B cell (primary cell): ENCODE results near the gene DGCR8. TPM values are rescaled to one million over a fixed set of nuclear protein-coding genes. Genes with fewer than 3 reads are reported as not detected.

Experiments used
- ATAC-seq: fragments of 200-7000 bp; cut with Tn5 transposase; one replicate; pipeline ENCODE4 v1.10.0; 2021; ENCODE audit warnings: low read depth, mild to moderate bottlenecking, moderate number of reproducible peaks, moderate library complexity
- CTCF ChIA-PET: fragments of 350-600 bp; sonication (Branson Sonifier 250); formaldehyde crosslinking; loops from one replicate; lab custom pipeline; 2021; ENCODE audit warnings: antibody characterized with exemption, inconsistent platforms; lab: Charles Lee
- POLR2A ChIA-PET: fragments of 350-600 bp; sonication (Branson Sonifier 250); formaldehyde crosslinking; loops from one replicate; lab custom pipeline; 2021; ENCODE audit warnings: antibody characterized with exemption; lab: Charles Lee
- DNase-seq: peaks from one replicate; pipeline ENCODE4 v3.0.0; 2013
- H2AFZ ChIP-seq: 2 replicates; pipeline ENCODE4 v1.6.1; 2012; ENCODE audit warnings: mild to moderate bottlenecking, low read depth, low read length; ENCODE audit not compliant: insufficient read depth, poor library complexity, severe bottlenecking
- H3K27ac ChIP-seq, 2 donors: 1 replicate in 1 of 2; 2 replicates in 1 of 2; pipeline ENCODE4 v1.5.1; 2012 to 2013; ENCODE audit warnings: low read length in 2 of 2, mild to moderate bottlenecking in 2 of 2, moderate library complexity in 1 of 2
- H3K27me3 ChIP-seq, 4 experiments: fragments of 200-600 bp in 1 of 4; sonication (generic) in 1 of 4; replicated peaks in 1 of 4; 1 replicate in 2 of 4; 2 replicates in 2 of 4; pipeline versions ENCODE4 v1.6.1 to v1.7.0; 2013 to 2016; ENCODE audit warnings: low read length in 3 of 4, mild to moderate bottlenecking in 2 of 4, mixed read lengths in 1 of 4, moderate library complexity in 1 of 4; ENCODE audit not compliant: insufficient read depth in 4 of 4, control insufficient read depth in 3 of 4; ENCODE audit errors: control extremely low read depth in 1 of 4
- H3K36me3 ChIP-seq, 2 experiments: replicated peaks in 1 of 2; 1 replicate in 1 of 2; 2 replicates in 1 of 2; pipeline versions ENCODE4 v1.6.1 to v1.7.1; 2013; ENCODE audit warnings: low read length in 1 of 2; ENCODE audit not compliant: insufficient read depth in 2 of 2, control insufficient read depth in 1 of 2; ENCODE audit errors: control extremely low read depth in 1 of 2, extremely low read depth in 1 of 2
- H3K4me1 ChIP-seq, 2 donors: fragments of 200-600 bp in 1 of 2; sonication (generic) in 1 of 2; 1 replicate in 1 of 2; 2 replicates in 1 of 2; pipeline versions ENCODE4 v1.5.1 to v1.6.1; 2013 to 2017; ENCODE audit warnings: low read length in 2 of 2; ENCODE audit not compliant: control insufficient read depth in 2 of 2, insufficient read depth in 2 of 2
- H3K4me2 ChIP-seq: replicated peaks from 2 replicates; pipeline ENCODE3; 2012; ENCODE audit warnings: mild to moderate bottlenecking, low read depth, low read length; ENCODE audit not compliant: poor library complexity, severe bottlenecking
- H3K4me3 ChIP-seq, 5 experiments: fragments of 200-600 bp in 1 of 5; sonication (generic) in 1 of 5; 1 replicate in 3 of 5; 2 replicates in 2 of 5; pipeline versions ENCODE4 v1.5.1 to v1.7.0; 2011 to 2016; ENCODE audit warnings: low read length in 4 of 5, mild to moderate bottlenecking in 4 of 5, low read depth in 2 of 5, control low read depth in 1 of 5, moderate library complexity in 1 of 5; ENCODE audit not compliant: insufficient read depth in 1 of 5; ENCODE audit errors: control extremely low read depth in 1 of 5, extremely low read depth in 1 of 5
- H3K79me2 ChIP-seq: fragments of 200-600 bp; sonication (generic); one replicate; pipeline ENCODE4 v1.6.0; 2016; ENCODE audit warnings: low read length; ENCODE audit not compliant: control insufficient read depth, insufficient read depth
- H3K9ac ChIP-seq: fragments of 200-600 bp; sonication (generic); 2 replicates; pipeline ENCODE4 v1.6.1; 2017; ENCODE audit warnings: mild to moderate bottlenecking, low read length, moderate library complexity
- H3K9me3 ChIP-seq, 3 donors: one replicate each; pipeline versions ENCODE4 v1.6.1 to v1.7.1; 2013; ENCODE audit warnings: low read length in 2 of 3; ENCODE audit not compliant: control insufficient read depth in 2 of 3, insufficient read depth in 1 of 3; ENCODE audit errors: control extremely low read depth in 1 of 3
- H4K20me1 ChIP-seq: 2 replicates; pipeline ENCODE4 v1.6.0; 2012; ENCODE audit warnings: mild to moderate bottlenecking, low read length; ENCODE audit not compliant: insufficient read depth, control insufficient read depth, poor library complexity, severe bottlenecking
- H3K27ac Mint-ChIP-seq: one replicate; pipeline ENCODE4 v1.8.0; 2021; ENCODE audit warnings: mixed read lengths
- H3K27me3 Mint-ChIP-seq: one replicate; pipeline ENCODE4 v1.8.0; 2021; ENCODE audit warnings: mixed read lengths
- H3K4me1 Mint-ChIP-seq: one replicate; pipeline ENCODE4 v1.8.0; 2021; ENCODE audit warnings: mixed read lengths
- H3K4me3 Mint-ChIP-seq: one replicate; pipeline ENCODE4 v1.8.0; 2021; ENCODE audit warnings: mixed read lengths
- H3K9me3 Mint-ChIP-seq: one replicate; pipeline ENCODE4 v1.8.0; 2022; ENCODE audit warnings: mixed read lengths; ENCODE audit not compliant: insufficient read depth
- CTCF ChIP-seq: fragments of 200-600 bp; IDR thresholded peaks from one replicate; pipeline ENCODE4 v1.8.0; 2022; ENCODE audit warnings: antibody characterized with exemption, mild to moderate bottlenecking
- EZH2 ChIP-seq: IDR thresholded peaks from 2 replicates; pipeline ENCODE4 v1.6.1; 2012; ENCODE audit warnings: borderline replicate concordance, low read depth, mild to moderate bottlenecking, moderate library complexity, low read length; ENCODE audit not compliant: insufficient read depth, poor library complexity, severe bottlenecking
- WGBS: methylation state at CpG from one replicate; pipeline ENCODE4 v1.1.5; 2013; ENCODE audit warnings: missing lambda C conversion rate; ENCODE audit not compliant: insufficient coverage; 5-methylcytosine and 5-hydroxymethylcytosine counted together
- intact Hi-C: fragments of 100-400 bp; cut with micrococcal nuclease; formaldehyde crosslinking; loops from one replicate; pipeline ENCODE4 v1.10.0; 2022
- polyA plus RNA-seq: library from polyadenylated mRNA; depleted of rRNA; stranded (reverse); fragments of >200 nt; gene quantifications from 2 replicates; pipeline ENCODE4 v1.2.3, GENCODE V29; 2012
- total RNA-seq, 2 donors: library from RNA; stranded (reverse); fragments of 120-200 nt in 1 of 2; gene quantifications; 1 replicate in 1 of 2; 2 replicates in 1 of 2; pipeline versions ENCODE4 v1.2.3 to v1.2.4, GENCODE V29; 2013 to 2022

Gene DGCR8
- total and polyA plus RNA-seq, 2 donors (not counting 1 experiment from before 2014, with no cell fraction given) = 19.6 to 43.2 TPM

- CTCF ChIA-PET = interaction anchor here (0.6 to 2.5 kb wide), 4 partner anchors 18 to 887 kb away, joined by 3 to 11 read pairs (median 3); no protein-coding TSS in a partner anchor
- peak overlapping the region; percentile 96 for H3K27ac Mint-ChIP-seq
- Histone ChIP-seq H4K20me1 (peaks cover 73% of the 10 kb centered on the region), H3K27ac (peak overlapping the region; percentile 56 to 77), H3K4me1 (peaks cover 26 to 69% of the 10 kb centered on the region in 2 donors), H2AFZ (no peak overlapping the region), H3K4me2 (peak overlapping the region; percentile 46), H3K4me3 (no peak overlapping the region), H3K9ac (no peak overlapping the region), H3K79me2 (peaks cover 83% of the 10 kb centered on the region), H3K36me3 (peaks cover 0 to 15% of the 10 kb centered on the region in 2 experiments), H3K27me3 (no peaks in the 10 kb centered on the region), H3K9me3 (peaks cover 0 to 43% (median 10%) of the 10 kb centered on the region in 3 donors)
- H3K9me3 Mint-ChIP-seq = peaks cover 3% of the 10 kb centered on the region
- intact Hi-C loops = loop anchor here (2.0 kb wide), 1 partner anchor 16 kb away; the partner anchor contains the start of gene ARVCF
- H3K4me1 Mint-ChIP-seq = peaks cover 81% of the 10 kb centered on the region
- H3K27me3 Mint-ChIP-seq = no peaks in the 10 kb centered on the region
- POLR2A ChIA-PET = no interaction called here
- H3K4me3 Mint-ChIP-seq = peak overlapping the region; percentile 55
- WGBS = 99% methylated on average over 13 of the region's 14 CpGs
- DNase-seq = no peak
- no peak for ATAC-seq
- no peak for TF ChIP-seq EZH2
- TF ChIP-seq CTCF = no peak
Observed at GRCh38 chr22:20033045-20033706, 46.9 kb upstream of the DGCR8 start.

- Histone ChIP-seq H3K4me1 (peaks cover 26 to 69% of the 10 kb centered on the region in 2 donors), H3K4me2 (no peak overlapping the region), H3K36me3 (peaks cover 0 to 20% of the 10 kb centered on the region in 2 experiments), H4K20me1 (peaks cover 64% of the 10 kb centered on the region), H3K27me3 (no peaks in the 10 kb centered on the region), H3K4me3 (no peak overlapping the region), H3K9me3 (peaks cover 0 to 43% (median 10%) of the 10 kb centered on the region in 3 donors), H3K79me2 (peaks cover 73% of the 10 kb centered on the region), H3K9ac (no peak overlapping the region), H2AFZ (no peak overlapping the region), H3K27ac (peak overlapping the region; percentile 47 to 77)
- H3K27me3 Mint-ChIP-seq = no peaks in the 10 kb centered on the region
- intact Hi-C loops = no loop called here
- peaks cover 3% of the 10 kb centered on the region for H3K9me3 Mint-ChIP-seq
- TF ChIP-seq EZH2 (no peak), CTCF (no peak)
- no peak for DNase-seq
- H3K4me1 Mint-ChIP-seq = peaks cover 77% of the 10 kb centered on the region
- 18% methylated on average over 4 of the region's 5 CpGs for WGBS
- ATAC-seq = no peak
- ChIA-PET POLR2A (interaction anchor here (0.7 to 1.4 kb wide), 3 partner anchors 13 to 19 kb away, joined by 3 to 4 read pairs (median 3); partner anchors contain the start of gene TANGO2), CTCF (interaction anchor here (0.8 to 1.3 kb wide), 2 partner anchors 21 to 77 kb away, joined by 3 read pairs; no protein-coding TSS in a partner anchor)
- H3K4me3 Mint-ChIP-seq = peak overlapping the region; percentile 55
- H3K27ac Mint-ChIP-seq = peak overlapping the region; percentile 96
Observed at GRCh38 chr22:20034143-20034542, 45.9 kb upstream of the DGCR8 start.
